Panc1 (cell line): ENCODE results near the gene IL11RA.

Experiments
- POLR2AphosphoS5 ChIP-seq: IDR thresholded peaks from 2 replicates; pipeline ENCODE4 v1.6.1; 2012; ENCODE audit warnings: mild to moderate bottlenecking, low read depth, low read length, moderate library complexity
- TF ChIP-seq, protein P1 (sequence below): fragments of 450-650 bp; IDR thresholded peaks from 2 replicates; pipeline ENCODE4 v1.5.1; 2017; ENCODE audit warnings: mild to moderate bottlenecking
- TF ChIP-seq, protein P2 (sequence below), 2 experiments: IDR thresholded peaks; 2 replicates each; pipeline ENCODE4 v1.6.1; 2011 to 2012; ENCODE audit warnings: low read depth in 2 of 2, control low read depth in 1 of 2, low read length in 1 of 2, mild to moderate bottlenecking in 1 of 2, moderate library complexity in 1 of 2; ENCODE audit not compliant: insufficient read depth in 1 of 2

- TF ChIP-seq POLR2AphosphoS5 = no peak
- TF ChIP-seq, protein P1, sequence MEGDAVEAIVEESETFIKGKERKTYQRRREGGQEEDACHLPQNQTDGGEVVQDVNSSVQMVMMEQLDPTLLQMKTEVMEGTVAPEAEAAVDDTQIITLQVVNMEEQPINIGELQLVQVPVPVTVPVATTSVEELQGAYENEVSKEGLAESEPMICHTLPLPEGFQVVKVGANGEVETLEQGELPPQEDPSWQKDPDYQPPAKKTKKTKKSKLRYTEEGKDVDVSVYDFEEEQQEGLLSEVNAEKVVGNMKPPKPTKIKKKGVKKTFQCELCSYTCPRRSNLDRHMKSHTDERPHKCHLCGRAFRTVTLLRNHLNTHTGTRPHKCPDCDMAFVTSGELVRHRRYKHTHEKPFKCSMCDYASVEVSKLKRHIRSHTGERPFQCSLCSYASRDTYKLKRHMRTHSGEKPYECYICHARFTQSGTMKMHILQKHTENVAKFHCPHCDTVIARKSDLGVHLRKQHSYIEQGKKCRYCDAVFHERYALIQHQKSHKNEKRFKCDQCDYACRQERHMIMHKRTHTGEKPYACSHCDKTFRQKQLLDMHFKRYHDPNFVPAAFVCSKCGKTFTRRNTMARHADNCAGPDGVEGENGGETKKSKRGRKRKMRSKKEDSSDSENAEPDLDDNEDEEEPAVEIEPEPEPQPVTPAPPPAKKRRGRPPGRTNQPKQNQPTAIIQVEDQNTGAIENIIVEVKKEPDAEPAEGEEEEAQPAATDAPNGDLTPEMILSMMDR = no peak
- TF ChIP-seq, protein P2, sequence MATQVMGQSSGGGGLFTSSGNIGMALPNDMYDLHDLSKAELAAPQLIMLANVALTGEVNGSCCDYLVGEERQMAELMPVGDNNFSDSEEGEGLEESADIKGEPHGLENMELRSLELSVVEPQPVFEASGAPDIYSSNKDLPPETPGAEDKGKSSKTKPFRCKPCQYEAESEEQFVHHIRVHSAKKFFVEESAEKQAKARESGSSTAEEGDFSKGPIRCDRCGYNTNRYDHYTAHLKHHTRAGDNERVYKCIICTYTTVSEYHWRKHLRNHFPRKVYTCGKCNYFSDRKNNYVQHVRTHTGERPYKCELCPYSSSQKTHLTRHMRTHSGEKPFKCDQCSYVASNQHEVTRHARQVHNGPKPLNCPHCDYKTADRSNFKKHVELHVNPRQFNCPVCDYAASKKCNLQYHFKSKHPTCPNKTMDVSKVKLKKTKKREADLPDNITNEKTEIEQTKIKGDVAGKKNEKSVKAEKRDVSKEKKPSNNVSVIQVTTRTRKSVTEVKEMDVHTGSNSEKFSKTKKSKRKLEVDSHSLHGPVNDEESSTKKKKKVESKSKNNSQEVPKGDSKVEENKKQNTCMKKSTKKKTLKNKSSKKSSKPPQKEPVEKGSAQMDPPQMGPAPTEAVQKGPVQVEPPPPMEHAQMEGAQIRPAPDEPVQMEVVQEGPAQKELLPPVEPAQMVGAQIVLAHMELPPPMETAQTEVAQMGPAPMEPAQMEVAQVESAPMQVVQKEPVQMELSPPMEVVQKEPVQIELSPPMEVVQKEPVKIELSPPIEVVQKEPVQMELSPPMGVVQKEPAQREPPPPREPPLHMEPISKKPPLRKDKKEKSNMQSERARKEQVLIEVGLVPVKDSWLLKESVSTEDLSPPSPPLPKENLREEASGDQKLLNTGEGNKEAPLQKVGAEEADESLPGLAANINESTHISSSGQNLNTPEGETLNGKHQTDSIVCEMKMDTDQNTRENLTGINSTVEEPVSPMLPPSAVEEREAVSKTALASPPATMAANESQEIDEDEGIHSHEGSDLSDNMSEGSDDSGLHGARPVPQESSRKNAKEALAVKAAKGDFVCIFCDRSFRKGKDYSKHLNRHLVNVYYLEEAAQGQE (IDR thresholded peaks at IDR 0.05; ENCODE audit: insufficient read depth in 1 of 2, low read depth in 2 of 2, low read length in 1 of 2) = no peak
Observed at GRCh38 chr9:34686732-34687131, 34.7 kb downstream of the IL11RA start.
